ENCODE measurements around the gene RAD51AP2. TPM values are rescaled to one million over a fixed set of nuclear protein-coding genes. Genes with fewer than 3 reads are reported as not detected.
A peak's percentile ranks its signal among the peaks of the same experiment; 100 is the strongest.
"Not testable (repeated sequence)": the region's sequence is repeated elsewhere in the genome, so short reads cannot be mapped to it uniquely, and the experiment has no call there.

RAD51AP2 gene
- not detected for total RNA-seq

GRCh38 chr2:17518212-17519154 lies at the start of gene RAD51AP2:
Gene RAD51AP2, minus strand, starts transcription at chr2:17518440. Its CDS starts 25 bp downstream, at chr2:17518415.
- peak; percentile 81 for DNase-seq (ENCODE audit: low spot score)

GRCh38 chr2:17565726-17566125 lies 47.5 kb upstream of the RAD51AP2 start:
- not testable (repeated sequence) for DNase-seq (ENCODE audit: low spot score)

- no peak for DNase-seq (ENCODE audit: low spot score)
Observed at GRCh38 chr2:17558878-17559277, 40.6 kb upstream of the RAD51AP2 start.

GRCh38 chr2:17558053-17558452 lies 39.8 kb upstream of the RAD51AP2 start:
- DNase-seq (ENCODE audit: low spot score) = no peak

GRCh38 chr2:17557596-17557995 lies 39.4 kb upstream of the RAD51AP2 start:
- no peak for DNase-seq (ENCODE audit: low spot score)

GRCh38 chr2:17555150-17555549 lies 36.9 kb upstream of the RAD51AP2 start:
- no peak for DNase-seq (ENCODE audit: low spot score)

GRCh38 chr2:17550907-17551306 lies 32.7 kb upstream of the RAD51AP2 start:
- DNase-seq (ENCODE audit: low spot score) = no peak

GRCh38 chr2:17547737-17548136 lies 29.5 kb upstream of the RAD51AP2 start:
- DNase-seq (ENCODE audit: low spot score) = no peak

- DNase-seq (ENCODE audit: low spot score) = no peak
Observed at GRCh38 chr2:17547237-17547636, 29.0 kb upstream of the RAD51AP2 start.

- no peak for DNase-seq (ENCODE audit: low spot score)
Observed at GRCh38 chr2:17545680-17546613, 27.7 kb upstream of the RAD51AP2 start.

- DNase-seq (ENCODE audit: low spot score) = no peak
Observed at GRCh38 chr2:17544256-17544655, 26.0 kb upstream of the RAD51AP2 start.

GRCh38 chr2:17543848-17544247 lies 25.6 kb upstream of the RAD51AP2 start:
- no peak for DNase-seq (ENCODE audit: low spot score)

GRCh38 chr2:17543131-17543660 lies 25.0 kb upstream of the RAD51AP2 start:
- no peak for DNase-seq (ENCODE audit: low spot score)

GRCh38 chr2:17542471-17542870 lies 24.2 kb upstream of the RAD51AP2 start:
- DNase-seq (ENCODE audit: low spot score) = no peak

GRCh38 chr2:17541531-17541950 lies 23.3 kb upstream of the RAD51AP2 start:
- no peak for DNase-seq (ENCODE audit: low spot score)

GRCh38 chr2:17540813-17541530 lies 22.7 kb upstream of the RAD51AP2 start:
- no peak for DNase-seq (ENCODE audit: low spot score)

GRCh38 chr2:17540093-17540812 lies 22.0 kb upstream of the RAD51AP2 start, which contains the start of gene VSNL1:
Gene VSNL1, plus strand, starts transcription at chr2:17540696. Its CDS starts 51,379 bp downstream, at chr2:17592075.
- peak; percentile 78 for DNase-seq (ENCODE audit: low spot score)

- DNase-seq (ENCODE audit: low spot score) = no peak
Observed at GRCh38 chr2:17539611-17540092, 21.4 kb upstream of the RAD51AP2 start.

GRCh38 chr2:17538844-17539554 lies 20.8 kb upstream of the RAD51AP2 start:
- peak; percentile 76 for DNase-seq (ENCODE audit: low spot score)

Data from ureter (tissue), 1 donor.